ENCODE measurements around the gene SPAG4.

The SPAG4 gene

GRCh38 chr20:35598899-35599775 lies 16.5 kb upstream of the SPAG4 start:
- DNase-seq (ENCODE audit: low read depth in 2 of 2, low spot score in 1 of 2), result no peak

GRCh38 chr20:35599776-35600120 lies 15.9 kb upstream of the SPAG4 start:
- DNase-seq (ENCODE audit: low read depth in 2 of 2, low spot score in 1 of 2), result no peak

- DNase-seq (ENCODE audit: low read depth in 2 of 2, low spot score in 1 of 2), result no peak
Observed at GRCh38 chr20:35600176-35600992, 15.2 kb upstream of the SPAG4 start.

GRCh38 chr20:35600993-35601973 lies 14.3 kb upstream of the SPAG4 start:
- DNase-seq (ENCODE audit: low read depth in 2 of 2, low spot score in 1 of 2), result peak; percentile 36 to 55

- no peak for DNase-seq (ENCODE audit: low read depth in 2 of 2, low spot score in 1 of 2)
Observed at GRCh38 chr20:35601990-35602389, 13.6 kb upstream of the SPAG4 start.

- DNase-seq (ENCODE audit: low read depth in 2 of 2, low spot score in 1 of 2), result no peak
Observed at GRCh38 chr20:35602851-35603495, 12.7 kb upstream of the SPAG4 start.

- no peak for DNase-seq (ENCODE audit: low read depth in 2 of 2, low spot score in 1 of 2)
Observed at GRCh38 chr20:35603695-35604448, 11.8 kb upstream of the SPAG4 start.

- no peak for DNase-seq (ENCODE audit: low read depth in 2 of 2, low spot score in 1 of 2)
Observed at GRCh38 chr20:35604449-35604747, 11.2 kb upstream of the SPAG4 start.

- DNase-seq (ENCODE audit: low read depth in 2 of 2, low spot score in 1 of 2), result no peak
Observed at GRCh38 chr20:35606127-35606526, 9.5 kb upstream of the SPAG4 start.

- no peak for DNase-seq (ENCODE audit: low read depth in 2 of 2, low spot score in 1 of 2)
Observed at GRCh38 chr20:35607003-35607735, 8.5 kb upstream of the SPAG4 start.

GRCh38 chr20:35610833-35611427 lies 4.7 kb upstream of the SPAG4 start:
- DNase-seq (ENCODE audit: low read depth in 2 of 2, low spot score in 1 of 2), result no peak

- no peak for DNase-seq (ENCODE audit: low read depth in 2 of 2, low spot score in 1 of 2)
Observed at GRCh38 chr20:35611482-35611881, 4.1 kb upstream of the SPAG4 start.

GRCh38 chr20:35616465-35617396 lies 1.1 kb downstream of the SPAG4 start:
- no peak for DNase-seq (ENCODE audit: low read depth in 2 of 2, low spot score in 1 of 2)

- no peak for DNase-seq (ENCODE audit: low read depth in 2 of 2, low spot score in 1 of 2)
Observed at GRCh38 chr20:35617397-35618262, 2.0 kb downstream of the SPAG4 start.

GRCh38 chr20:35618263-35619131 lies 2.9 kb downstream of the SPAG4 start:
- DNase-seq (ENCODE audit: low read depth in 2 of 2, low spot score in 1 of 2), result no peak
